WTC11 (cell line): Measurements from ENCODE around the gene LMO1.

Experiments
- ATF1 ChIP-seq: sonication (generic); formaldehyde crosslinking; IDR thresholded peaks from 2 replicates; pipeline ENCODE4 v1.8.1; 2023; ENCODE audit warnings: mild to moderate bottlenecking, moderate library complexity, missing genetic modification reagents
- ATF3 ChIP-seq: sonication (generic); formaldehyde crosslinking; conservative IDR thresholded peaks from 2 replicates; pipeline ENCODE4 v1.8.1; 2022; ENCODE audit warnings: mild to moderate bottlenecking, missing genetic modification reagents
- E2F1 ChIP-seq: sonication (generic); formaldehyde crosslinking; IDR thresholded peaks from 2 replicates; pipeline ENCODE4 v1.8.0; 2022; ENCODE audit warnings: mild to moderate bottlenecking, missing genetic modification reagents
- ETV6 ChIP-seq: sonication (generic); formaldehyde crosslinking; IDR thresholded peaks from 2 replicates; pipeline ENCODE4 v1.8.1; 2022; ENCODE audit warnings: mild to moderate bottlenecking, missing genetic modification reagents
- JUN ChIP-seq: sonication (generic); formaldehyde crosslinking; IDR thresholded peaks from 2 replicates; pipeline ENCODE4 v1.8.0; 2023; ENCODE audit warnings: mild to moderate bottlenecking, missing genetic modification reagents
- MAX ChIP-seq: sonication (generic); formaldehyde crosslinking; IDR thresholded peaks from 2 replicates; pipeline ENCODE4 v1.8.0; 2022; ENCODE audit warnings: mild to moderate bottlenecking, missing genetic modification reagents
- MYBL2 ChIP-seq: sonication (generic); formaldehyde crosslinking; IDR thresholded peaks from 2 replicates; pipeline ENCODE4 v1.8.1; 2023; ENCODE audit warnings: mild to moderate bottlenecking, moderate library complexity, missing genetic modification reagents
- NR3C1 ChIP-seq: sonication (generic); formaldehyde crosslinking; conservative IDR thresholded peaks from 2 replicates; pipeline ENCODE4 v1.8.1; 2023; ENCODE audit warnings: low read depth, mild to moderate bottlenecking, missing genetic modification reagents
- TF ChIP-seq, protein P1 (sequence below): fragments of 200-600 bp; IDR thresholded peaks from 2 replicates; pipeline ENCODE4 v1.8.0; 2022; ENCODE audit warnings: antibody characterized with exemption
- TF ChIP-seq, protein P2 (sequence below): sonication (generic); formaldehyde crosslinking; IDR thresholded peaks from 2 replicates; pipeline ENCODE4 v1.8.1; 2022; ENCODE audit warnings: mild to moderate bottlenecking, moderate library complexity, missing genetic modification reagents

GRCh38 chr11:8192016-8192895 lies 71.4 kb downstream of the LMO1 start:
- TF ChIP-seq E2F1 (no peak), ATF1 (CRISPR knock-in tag) (no peak), JUN (CRISPR knock-in tag) (no peak), NR3C1 (no peak), MAX (no peak), ETV6 (no peak), MYBL2 (CRISPR knock-in tag) (no peak), ATF3 (CRISPR knock-in tag) (no peak)
- TF ChIP-seq, protein P1, sequence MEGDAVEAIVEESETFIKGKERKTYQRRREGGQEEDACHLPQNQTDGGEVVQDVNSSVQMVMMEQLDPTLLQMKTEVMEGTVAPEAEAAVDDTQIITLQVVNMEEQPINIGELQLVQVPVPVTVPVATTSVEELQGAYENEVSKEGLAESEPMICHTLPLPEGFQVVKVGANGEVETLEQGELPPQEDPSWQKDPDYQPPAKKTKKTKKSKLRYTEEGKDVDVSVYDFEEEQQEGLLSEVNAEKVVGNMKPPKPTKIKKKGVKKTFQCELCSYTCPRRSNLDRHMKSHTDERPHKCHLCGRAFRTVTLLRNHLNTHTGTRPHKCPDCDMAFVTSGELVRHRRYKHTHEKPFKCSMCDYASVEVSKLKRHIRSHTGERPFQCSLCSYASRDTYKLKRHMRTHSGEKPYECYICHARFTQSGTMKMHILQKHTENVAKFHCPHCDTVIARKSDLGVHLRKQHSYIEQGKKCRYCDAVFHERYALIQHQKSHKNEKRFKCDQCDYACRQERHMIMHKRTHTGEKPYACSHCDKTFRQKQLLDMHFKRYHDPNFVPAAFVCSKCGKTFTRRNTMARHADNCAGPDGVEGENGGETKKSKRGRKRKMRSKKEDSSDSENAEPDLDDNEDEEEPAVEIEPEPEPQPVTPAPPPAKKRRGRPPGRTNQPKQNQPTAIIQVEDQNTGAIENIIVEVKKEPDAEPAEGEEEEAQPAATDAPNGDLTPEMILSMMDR: peak; percentile 70
- TF ChIP-seq, protein P2, sequence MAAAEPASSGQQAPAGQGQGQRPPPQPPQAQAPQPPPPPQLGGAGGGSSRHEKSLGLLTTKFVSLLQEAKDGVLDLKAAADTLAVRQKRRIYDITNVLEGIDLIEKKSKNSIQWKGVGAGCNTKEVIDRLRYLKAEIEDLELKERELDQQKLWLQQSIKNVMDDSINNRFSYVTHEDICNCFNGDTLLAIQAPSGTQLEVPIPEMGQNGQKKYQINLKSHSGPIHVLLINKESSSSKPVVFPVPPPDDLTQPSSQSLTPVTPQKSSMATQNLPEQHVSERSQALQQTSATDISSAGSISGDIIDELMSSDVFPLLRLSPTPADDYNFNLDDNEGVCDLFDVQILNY (CRISPR knock-in tag): no peak
